Measurements from ENCODE around the gene NAB2.

- TF ChIP-seq TEAD4 (IDR thresholded peaks at IDR 0.05; ENCODE audit: borderline replicate concordance, insufficient read depth): no peak
- no peak for TF ChIP-seq EP300 (IDR thresholded peaks at IDR 0.05; ENCODE audit: borderline replicate concordance in 1 of 2, low read depth in 1 of 2, low read length in 1 of 2)
- no peak for TF ChIP-seq RAD21 (IDR thresholded peaks at IDR 0.05; ENCODE audit: low read length)
Measured at GRCh38 chr12:57123813-57124212, 34.9 kb downstream of the NAB2 start.
